GM21447 (cell line): ENCODE measurements around the gene NEB.

Experiments
- ATAC-seq: cut with Tn5 transposase; IDR thresholded peaks from one replicate; pipeline ENCODE4 v1.9.1; 2021; ENCODE audit not compliant: unreplicated experiment

Gene NEB

GRCh38 chr2:151484100-151484499, 250.2 kb downstream of the NEB start:
- ATAC-seq = no peak

- no peak for ATAC-seq
These were observed 250.7 kb downstream of the NEB start for GRCh38 chr2:151483546-151483945.

GRCh38 chr2:151482171-151482725, 252.0 kb downstream of the NEB start:
- ATAC-seq = no peak

GRCh38 chr2:151481744-151482143, 252.5 kb downstream of the NEB start:
- ATAC-seq = no peak

- ATAC-seq = no peak
These were observed 256.3 kb downstream of the NEB start for GRCh38 chr2:151478011-151478410.

- no peak for ATAC-seq
These were observed 258.0 kb downstream of the NEB start for GRCh38 chr2:151476287-151476686.

- no peak for ATAC-seq
These were observed 259.2 kb downstream of the NEB start for GRCh38 chr2:151475071-151475470.

- ATAC-seq = no peak
These were observed 261.3 kb downstream of the NEB start for GRCh38 chr2:151472966-151473365.

GRCh38 chr2:151470556-151470955, 263.7 kb downstream of the NEB start:
- ATAC-seq = no peak

GRCh38 chr2:151465771-151466170, 268.5 kb downstream of the NEB start:
- no peak for ATAC-seq

- ATAC-seq = no peak
These were observed 274.9 kb downstream of the NEB start for GRCh38 chr2:151459358-151459757.

- no peak for ATAC-seq
These were observed 295.1 kb downstream of the NEB start for GRCh38 chr2:151439127-151439526.

- ATAC-seq = no peak
These were observed 295.8 kb downstream of the NEB start for GRCh38 chr2:151438506-151438905.

GRCh38 chr2:151437630-151438029, 296.6 kb downstream of the NEB start:
- no peak for ATAC-seq
